Eye (tissue), 1 donor: Measurements from ENCODE around the gene GRXCR2.
"Not testable (repeated sequence)": the region's sequence is repeated elsewhere in the genome, so short reads cannot be mapped to it uniquely, and the experiment has no call there.

ENCODE experiments used
- DNase-seq: peaks from one replicate; pipeline ENCODE4 v3.0.0-alpha.2; 2015

GRXCR2 gene

GRCh38 chr5:145874765-145875164, 2.0 kb upstream of the GRXCR2 start:
- no peak for DNase-seq

GRCh38 chr5:145872486-145872885, 328 bp downstream of the GRXCR2 start:
- no peak for DNase-seq

GRCh38 chr5:145869753-145870152, 3.1 kb downstream of the GRXCR2 start:
- no peak for DNase-seq

GRCh38 chr5:145867806-145868205, 5.0 kb downstream of the GRXCR2 start:
- no peak for DNase-seq

- not testable (repeated sequence) for DNase-seq
These were observed 8.4 kb downstream of the GRXCR2 start for GRCh38 chr5:145864432-145864831.

- no peak for DNase-seq
These were observed 9.8 kb downstream of the GRXCR2 start for GRCh38 chr5:145863003-145863402.

GRCh38 chr5:145859897-145860296, 12.9 kb downstream of the GRXCR2 start:
- no peak for DNase-seq

- DNase-seq: no peak
These were observed 13.4 kb downstream of the GRXCR2 start for GRCh38 chr5:145859453-145859852.

GRCh38 chr5:145858959-145859358, 13.9 kb downstream of the GRXCR2 start:
- no peak for DNase-seq

GRCh38 chr5:145856285-145856818, 16.5 kb downstream of the GRXCR2 start:
- DNase-seq: peak; percentile 72

- no peak for DNase-seq
These were observed 17.0 kb downstream of the GRXCR2 start for GRCh38 chr5:145855763-145856267.

- DNase-seq: no peak
These were observed 18.1 kb downstream of the GRXCR2 start for GRCh38 chr5:145854651-145855258.

GRCh38 chr5:145853781-145854376, 18.9 kb downstream of the GRXCR2 start:
- no peak for DNase-seq

GRCh38 chr5:145852990-145853389, 19.8 kb downstream of the GRXCR2 start:
- DNase-seq: no peak

GRCh38 chr5:145848854-145849253, 24.0 kb downstream of the GRXCR2 start:
- DNase-seq: no peak

GRCh38 chr5:145847499-145848497, 25.0 kb downstream of the GRXCR2 start:
- no peak for DNase-seq

GRCh38 chr5:145846081-145846480, 26.7 kb downstream of the GRXCR2 start:
- no peak for DNase-seq

- no peak for DNase-seq
These were observed 31.5 kb downstream of the GRXCR2 start for GRCh38 chr5:145841299-145841698.

GRCh38 chr5:145840458-145841132, 32.2 kb downstream of the GRXCR2 start:
- no peak for DNase-seq

GRCh38 chr5:145838276-145838675, 34.5 kb downstream of the GRXCR2 start:
- no peak for DNase-seq

- not testable (repeated sequence) for DNase-seq
These were observed 36.6 kb downstream of the GRXCR2 start for GRCh38 chr5:145836241-145836640.

GRCh38 chr5:145835848-145836239, 37.0 kb downstream of the GRXCR2 start:
- no peak for DNase-seq
